Right atrium auricular region (tissue), 2 donors: ENCODE data around the gene ARHGEF28. TPM values are rescaled to one million over a fixed set of nuclear protein-coding genes. Genes with fewer than 3 reads are reported as not detected.

Source experiments
- DNase-seq: peaks from one replicate; pipeline ENCODE4 v3.0.0-alpha.2; 2019; ENCODE audit warnings: low spot score
- H3K27ac ChIP-seq, 2 donors: fragments of 200-600 bp; sonication (generic); 1 replicate in 1 of 2; 2 replicates in 1 of 2; pipeline ENCODE4 v1.5.1; 2016 to 2019
- H3K27me3 ChIP-seq, 2 donors: fragments of 200-600 bp; sonication (generic); one replicate each; pipeline versions ENCODE4 v1.5.1 to v1.6.0; 2017 to 2019
- H3K36me3 ChIP-seq: fragments of 200-600 bp; sonication (generic); one replicate; pipeline ENCODE4 v1.5.1; 2016
- H3K4me1 ChIP-seq, 2 donors: fragments of 200-600 bp; sonication (generic); one replicate each; pipeline versions ENCODE4 v1.5.1 to v1.6.0; 2017 to 2019
- H3K4me3 ChIP-seq, 2 donors: fragments of 200-600 bp; sonication (generic); 1 replicate in 1 of 2; 2 replicates in 1 of 2; pipeline ENCODE4 v1.5.1; 2017 to 2019; ENCODE audit warnings: mild to moderate bottlenecking in 1 of 2, moderate library complexity in 1 of 2
- H3K9me3 ChIP-seq, 2 donors: fragments of 200-600 bp; sonication (generic); one replicate each; pipeline ENCODE4 v1.5.1; 2019
- total RNA-seq, 2 donors: library from RNA; depleted of rRNA; stranded (reverse); fragments of >200 nt; gene quantifications; one replicate each; pipeline ENCODE4 v1.1.0, GENCODE V29; 2016
- TF ChIP-seq, protein P1 (sequence below), 2 donors: fragments of 200-600 bp; sonication (generic); IDR thresholded peaks; one replicate each; pipeline ENCODE4 v1.5.1; 2019; ENCODE audit warnings: antibody characterized with exemption in 2 of 2

The ARHGEF28 gene
- total RNA-seq, 2 donors from 2014 or later, result 1.0 to 2.9 TPM

DNA sequence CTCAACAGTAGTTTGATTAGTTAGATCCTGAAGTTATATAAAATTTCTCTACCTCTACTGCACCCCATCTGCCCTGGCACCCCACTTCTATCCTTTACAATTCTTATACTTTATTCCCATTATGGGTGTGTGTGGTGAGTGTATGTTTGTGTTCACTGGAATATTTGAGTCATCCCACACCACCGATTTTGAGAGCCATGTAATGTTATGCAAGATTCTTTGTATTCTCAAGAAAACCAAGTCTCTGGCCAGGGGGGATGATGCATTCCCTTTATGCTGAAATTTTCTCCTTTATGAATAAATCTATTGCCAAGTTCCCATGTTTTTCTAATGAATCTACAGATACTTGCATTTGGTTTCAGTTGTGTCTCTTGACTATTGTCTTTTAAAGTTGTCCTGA, 266.8 kb downstream of the ARHGEF28 start:
- Histone ChIP-seq H3K27ac (no peak overlapping the region), H3K4me1 (no peaks in the 10 kb centered on the region), H3K9me3 (no peaks in the 10 kb centered on the region), H3K27me3 (no peaks in the 10 kb centered on the region), H3K4me3 (no peak overlapping the region), H3K36me3 (no peaks in the 10 kb centered on the region)
- DNase-seq, result no peak
- TF ChIP-seq, protein P1, sequence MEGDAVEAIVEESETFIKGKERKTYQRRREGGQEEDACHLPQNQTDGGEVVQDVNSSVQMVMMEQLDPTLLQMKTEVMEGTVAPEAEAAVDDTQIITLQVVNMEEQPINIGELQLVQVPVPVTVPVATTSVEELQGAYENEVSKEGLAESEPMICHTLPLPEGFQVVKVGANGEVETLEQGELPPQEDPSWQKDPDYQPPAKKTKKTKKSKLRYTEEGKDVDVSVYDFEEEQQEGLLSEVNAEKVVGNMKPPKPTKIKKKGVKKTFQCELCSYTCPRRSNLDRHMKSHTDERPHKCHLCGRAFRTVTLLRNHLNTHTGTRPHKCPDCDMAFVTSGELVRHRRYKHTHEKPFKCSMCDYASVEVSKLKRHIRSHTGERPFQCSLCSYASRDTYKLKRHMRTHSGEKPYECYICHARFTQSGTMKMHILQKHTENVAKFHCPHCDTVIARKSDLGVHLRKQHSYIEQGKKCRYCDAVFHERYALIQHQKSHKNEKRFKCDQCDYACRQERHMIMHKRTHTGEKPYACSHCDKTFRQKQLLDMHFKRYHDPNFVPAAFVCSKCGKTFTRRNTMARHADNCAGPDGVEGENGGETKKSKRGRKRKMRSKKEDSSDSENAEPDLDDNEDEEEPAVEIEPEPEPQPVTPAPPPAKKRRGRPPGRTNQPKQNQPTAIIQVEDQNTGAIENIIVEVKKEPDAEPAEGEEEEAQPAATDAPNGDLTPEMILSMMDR (IDR thresholded peaks at IDR 0.05), result no peak

DNA sequence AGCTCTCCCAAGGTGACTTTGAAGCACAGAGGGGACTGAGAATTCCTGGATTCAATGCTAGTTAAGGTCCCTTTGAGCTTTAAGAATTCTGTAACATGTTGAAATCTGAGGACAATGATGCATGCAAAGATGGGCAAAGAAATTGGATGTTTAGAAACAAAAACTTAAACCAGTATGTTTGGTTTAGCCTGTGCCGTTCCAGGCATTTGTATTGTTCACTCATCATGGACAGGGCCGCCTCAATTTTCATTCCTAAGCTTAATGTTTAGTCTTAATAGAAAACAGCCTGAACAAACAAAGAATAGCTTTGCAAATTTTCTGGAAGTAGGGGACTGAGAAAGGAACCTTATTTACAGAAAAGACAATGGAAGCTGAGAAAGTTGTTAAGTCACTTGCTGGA, 267.8 kb downstream of the ARHGEF28 start:
- TF ChIP-seq, protein P1 (IDR thresholded peaks at IDR 0.05), result no peak
- Histone ChIP-seq H3K27ac (no peak overlapping the region), H3K27me3 (no peaks in the 10 kb centered on the region), H3K9me3 (no peaks in the 10 kb centered on the region), H3K4me3 (no peak overlapping the region), H3K4me1 (no peaks in the 10 kb centered on the region), H3K36me3 (no peaks in the 10 kb centered on the region)
- no peak for DNase-seq

DNA sequence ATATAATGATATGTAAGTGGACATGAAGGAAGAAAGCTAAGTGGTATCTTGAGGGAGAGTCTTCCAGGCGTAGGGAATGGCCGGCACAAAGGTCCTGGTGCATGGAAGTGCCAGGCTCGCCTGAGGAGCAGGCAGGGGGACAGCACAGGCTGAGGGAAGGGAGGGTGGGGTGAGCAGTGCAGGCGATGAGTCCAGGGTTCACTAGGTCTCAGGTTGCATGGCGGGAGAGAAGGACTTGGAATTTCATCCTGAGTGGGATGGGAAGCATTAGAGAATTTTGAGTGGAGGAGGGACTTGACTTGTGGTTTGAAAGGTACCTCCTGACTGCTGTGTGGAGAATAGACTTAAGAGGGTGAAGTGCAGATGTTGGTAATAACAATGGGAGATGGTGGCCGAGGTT, 268.9 kb downstream of the ARHGEF28 start:
- no peak overlapping the region for H3K4me3 ChIP-seq
- TF ChIP-seq, protein P1 (IDR thresholded peaks at IDR 0.05), result no peak
- no peak overlapping the region for H3K27ac ChIP-seq
- H3K4me1 ChIP-seq, result no peaks in the 10 kb centered on the region
- DNase-seq, result no peak
- H3K27me3 ChIP-seq, result no peaks in the 10 kb centered on the region
- no peaks in the 10 kb centered on the region for H3K36me3 ChIP-seq
- H3K9me3 ChIP-seq, result no peaks in the 10 kb centered on the region

DNA sequence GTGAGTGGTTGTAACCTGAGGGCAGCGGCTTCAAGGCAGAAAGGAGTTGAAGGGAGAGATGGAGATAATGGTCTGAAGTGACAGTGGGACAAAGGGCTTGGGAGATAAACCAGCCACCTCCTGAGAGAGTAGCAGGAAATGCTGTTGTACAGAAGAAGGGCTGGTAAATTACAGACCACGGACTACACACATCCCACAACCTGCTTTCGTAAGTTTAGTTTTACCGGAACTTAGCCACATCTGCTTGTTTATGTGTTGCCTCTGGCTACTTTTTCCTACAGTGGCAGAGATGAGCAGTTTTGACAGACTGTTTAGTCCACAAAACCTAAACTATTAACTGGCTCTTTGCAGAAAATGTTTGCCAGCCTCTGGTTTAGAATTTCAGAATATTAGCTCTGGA, 269.5 kb downstream of the ARHGEF28 start:
- Histone ChIP-seq H3K4me1 (no peaks in the 10 kb centered on the region), H3K27me3 (no peaks in the 10 kb centered on the region), H3K27ac (no peak overlapping the region), H3K36me3 (no peaks in the 10 kb centered on the region), H3K9me3 (no peaks in the 10 kb centered on the region), H3K4me3 (no peak overlapping the region)
- TF ChIP-seq, protein P1 (IDR thresholded peaks at IDR 0.05), result no peak
- DNase-seq, result no peak

DNA sequence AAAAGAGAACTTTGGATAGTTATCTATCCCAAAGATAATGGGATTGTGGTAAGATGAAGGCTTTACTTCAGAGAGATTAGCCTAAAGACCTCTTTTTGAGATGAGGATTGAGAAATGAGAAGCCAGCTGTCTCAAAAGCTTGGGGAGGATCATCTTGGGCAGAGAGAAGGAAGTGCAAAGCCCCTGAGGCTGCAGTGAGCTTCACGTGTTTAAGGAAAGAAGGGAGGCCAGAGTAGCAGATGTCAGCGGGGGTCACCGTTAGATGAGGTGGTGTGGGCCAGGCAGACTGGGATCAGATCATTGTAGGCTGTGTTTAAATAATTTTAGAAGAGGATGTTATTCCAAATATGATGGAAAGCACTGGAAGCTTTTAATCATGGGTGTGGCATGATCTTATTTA, 270.1 kb downstream of the ARHGEF28 start:
- TF ChIP-seq, protein P1 (IDR thresholded peaks at IDR 0.05), result no peak
- no peak overlapping the region for H3K4me3 ChIP-seq
- DNase-seq, result no peak
- no peaks in the 10 kb centered on the region for H3K36me3 ChIP-seq
- no peaks in the 10 kb centered on the region for H3K9me3 ChIP-seq
- no peaks in the 10 kb centered on the region for H3K4me1 ChIP-seq
- no peak overlapping the region for H3K27ac ChIP-seq
- no peaks in the 10 kb centered on the region for H3K27me3 ChIP-seq

DNA sequence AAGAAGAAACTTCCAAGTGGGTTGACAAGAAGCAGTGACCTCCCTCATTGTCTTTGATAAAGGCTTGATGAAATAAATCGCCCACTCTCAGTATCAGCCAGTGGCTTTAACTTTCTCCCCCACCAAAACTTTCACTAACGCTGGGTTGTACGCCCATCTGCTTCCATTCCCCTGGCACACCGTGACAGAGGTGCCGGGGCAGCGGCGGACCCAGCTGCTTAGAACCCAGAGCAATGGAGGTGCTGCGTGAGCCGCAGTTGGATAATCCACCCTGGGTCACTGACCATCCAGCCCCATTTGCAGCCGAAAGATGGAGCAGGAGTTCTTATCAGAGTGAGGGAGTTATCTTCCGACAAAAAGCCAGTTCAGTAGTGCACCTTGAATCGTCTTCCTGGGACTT, 270.7 kb downstream of the ARHGEF28 start:
- TF ChIP-seq, protein P1 (IDR thresholded peaks at IDR 0.05), result no peak
- Histone ChIP-seq H3K27me3 (no peaks in the 10 kb centered on the region), H3K4me1 (no peaks in the 10 kb centered on the region), H3K36me3 (no peaks in the 10 kb centered on the region), H3K4me3 (no peak overlapping the region), H3K27ac (no peak overlapping the region), H3K9me3 (no peaks in the 10 kb centered on the region)
- no peak for DNase-seq
